Ishikawa (cell line): ENCODE results near the gene NSMCE3.

Source experiments
- CEBPB ChIP-seq: IDR thresholded peaks from 2 replicates; pipeline ENCODE4 v1.6.1; 2012
- CREB1 ChIP-seq: IDR thresholded peaks from 2 replicates; pipeline ENCODE4 v1.6.1; 2012; ENCODE audit warnings: low read depth
- EGR1 ChIP-seq: IDR thresholded peaks from 2 replicates; pipeline ENCODE4 v1.6.1; 2012
- EP300 ChIP-seq: IDR thresholded peaks from 2 replicates; pipeline ENCODE4 v1.6.1; 2012; ENCODE audit warnings: borderline replicate concordance
- FOXM1 ChIP-seq: IDR thresholded peaks from 2 replicates; pipeline ENCODE4 v1.6.1; 2012; ENCODE audit warnings: low read depth, borderline replicate concordance
- MAX ChIP-seq: IDR thresholded peaks from 2 replicates; pipeline ENCODE4 v1.6.1; 2012
- NFIC ChIP-seq: IDR thresholded peaks from 2 replicates; pipeline ENCODE4 v1.6.1; 2012
- RAD21 ChIP-seq: IDR thresholded peaks from 2 replicates; pipeline ENCODE4 v1.6.1; 2012; ENCODE audit warnings: low read depth
- TAF1 ChIP-seq: IDR thresholded peaks from 2 replicates; pipeline ENCODE4 v1.6.1; 2012; ENCODE audit warnings: low read depth, mild to moderate bottlenecking
- TCF12 ChIP-seq: IDR thresholded peaks from 2 replicates; pipeline ENCODE4 v1.6.1; 2012; ENCODE audit warnings: low read depth
- TEAD4 ChIP-seq: IDR thresholded peaks from 2 replicates; pipeline ENCODE4 v1.6.1; 2012
- USF1 ChIP-seq: IDR thresholded peaks from 2 replicates; pipeline ENCODE4 v1.6.1; 2012
- YY1 ChIP-seq: IDR thresholded peaks from 2 replicates; pipeline ENCODE4 v1.6.1; 2012; ENCODE audit warnings: low read depth
- ZBTB7A ChIP-seq: IDR thresholded peaks from 2 replicates; pipeline ENCODE4 v1.6.1; 2012; ENCODE audit warnings: low read depth
- TF ChIP-seq, protein P1 (sequence below): IDR thresholded peaks from 2 replicates; pipeline ENCODE4 v1.6.1; 2012; ENCODE audit warnings: low read depth, mild to moderate bottlenecking

NSMCE3 gene

DNA sequence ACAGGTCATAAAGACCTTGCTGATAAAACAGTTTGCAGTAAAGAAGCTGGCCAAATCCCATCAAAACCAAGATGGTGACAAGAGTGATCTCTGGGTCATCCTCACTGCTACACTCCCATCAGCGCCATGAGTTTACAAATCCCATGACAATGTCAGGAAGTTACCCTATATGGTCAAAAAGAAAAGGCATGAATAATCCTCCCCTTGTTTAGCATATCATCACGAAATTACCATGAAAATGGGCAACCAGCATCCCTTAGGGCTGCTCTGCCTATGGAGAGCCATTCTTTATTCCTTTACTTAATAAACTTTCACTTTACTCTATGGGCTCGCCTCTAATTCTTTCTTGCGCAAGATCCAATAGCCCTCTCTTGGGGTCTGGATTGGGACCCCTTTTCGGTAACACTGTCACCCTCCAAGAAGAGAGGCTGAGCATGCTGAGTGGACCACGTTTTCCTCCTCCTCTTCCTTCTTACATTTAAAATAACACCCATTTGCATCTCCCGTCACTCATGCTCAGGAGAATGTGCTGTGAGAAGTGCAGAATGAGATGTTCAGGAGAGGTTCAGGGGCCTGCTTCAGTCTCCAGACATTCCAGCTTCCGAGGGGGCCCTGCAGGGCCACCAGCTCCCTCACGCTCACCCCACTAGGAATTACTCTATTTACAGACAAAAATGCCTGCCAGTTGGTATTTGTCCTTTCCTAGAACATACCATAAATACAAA is 47.3 kb downstream of the NSMCE3 start:
- TF ChIP-seq CREB1, result no peak
- no peak for TF ChIP-seq TEAD4
- TF ChIP-seq TCF12, result no peak
- no peak for TF ChIP-seq NFIC
- no peak for TF ChIP-seq EP300
- TF ChIP-seq EGR1, result no peak
- no peak for TF ChIP-seq MAX
- no peak for TF ChIP-seq ZBTB7A
- no peak for TF ChIP-seq YY1
- no peak for TF ChIP-seq FOXM1

- no peak for TF ChIP-seq USF1
- TF ChIP-seq RAD21, result no peak
Observed at GRCh38 chr15:29220852-29221251, 48.8 kb downstream of the NSMCE3 start.

DNA sequence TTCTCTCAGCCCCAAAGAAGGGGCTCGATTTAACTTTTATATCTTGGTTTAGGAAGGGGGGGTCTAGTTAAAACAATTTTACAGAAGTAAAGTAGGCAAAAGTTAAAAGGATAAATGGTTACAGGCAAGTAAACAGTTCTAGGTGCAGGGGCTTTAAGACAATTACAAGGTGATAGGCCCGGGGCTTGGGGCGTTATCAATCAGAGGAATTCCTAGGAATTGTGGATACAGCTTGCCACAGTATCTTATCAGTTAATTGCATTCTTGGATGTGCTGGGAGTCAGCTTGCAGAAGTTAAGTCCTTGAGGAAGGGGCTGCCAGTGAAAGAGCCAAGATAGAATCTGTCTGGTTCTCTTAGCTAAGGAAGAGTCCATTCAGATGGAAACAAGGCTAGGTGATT is 52.7 kb downstream of the NSMCE3 start:
- TF ChIP-seq CREB1, result no peak
- TF ChIP-seq RAD21, result no peak
- no peak for TF ChIP-seq ZBTB7A
- TF ChIP-seq, protein P1, sequence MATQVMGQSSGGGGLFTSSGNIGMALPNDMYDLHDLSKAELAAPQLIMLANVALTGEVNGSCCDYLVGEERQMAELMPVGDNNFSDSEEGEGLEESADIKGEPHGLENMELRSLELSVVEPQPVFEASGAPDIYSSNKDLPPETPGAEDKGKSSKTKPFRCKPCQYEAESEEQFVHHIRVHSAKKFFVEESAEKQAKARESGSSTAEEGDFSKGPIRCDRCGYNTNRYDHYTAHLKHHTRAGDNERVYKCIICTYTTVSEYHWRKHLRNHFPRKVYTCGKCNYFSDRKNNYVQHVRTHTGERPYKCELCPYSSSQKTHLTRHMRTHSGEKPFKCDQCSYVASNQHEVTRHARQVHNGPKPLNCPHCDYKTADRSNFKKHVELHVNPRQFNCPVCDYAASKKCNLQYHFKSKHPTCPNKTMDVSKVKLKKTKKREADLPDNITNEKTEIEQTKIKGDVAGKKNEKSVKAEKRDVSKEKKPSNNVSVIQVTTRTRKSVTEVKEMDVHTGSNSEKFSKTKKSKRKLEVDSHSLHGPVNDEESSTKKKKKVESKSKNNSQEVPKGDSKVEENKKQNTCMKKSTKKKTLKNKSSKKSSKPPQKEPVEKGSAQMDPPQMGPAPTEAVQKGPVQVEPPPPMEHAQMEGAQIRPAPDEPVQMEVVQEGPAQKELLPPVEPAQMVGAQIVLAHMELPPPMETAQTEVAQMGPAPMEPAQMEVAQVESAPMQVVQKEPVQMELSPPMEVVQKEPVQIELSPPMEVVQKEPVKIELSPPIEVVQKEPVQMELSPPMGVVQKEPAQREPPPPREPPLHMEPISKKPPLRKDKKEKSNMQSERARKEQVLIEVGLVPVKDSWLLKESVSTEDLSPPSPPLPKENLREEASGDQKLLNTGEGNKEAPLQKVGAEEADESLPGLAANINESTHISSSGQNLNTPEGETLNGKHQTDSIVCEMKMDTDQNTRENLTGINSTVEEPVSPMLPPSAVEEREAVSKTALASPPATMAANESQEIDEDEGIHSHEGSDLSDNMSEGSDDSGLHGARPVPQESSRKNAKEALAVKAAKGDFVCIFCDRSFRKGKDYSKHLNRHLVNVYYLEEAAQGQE, result no peak
- TF ChIP-seq TAF1, result no peak
- no peak for TF ChIP-seq USF1
- TF ChIP-seq NFIC, result no peak
- TF ChIP-seq CEBPB, result no peak
- no peak for TF ChIP-seq YY1
- TF ChIP-seq TEAD4, result no peak
- TF ChIP-seq FOXM1, result no peak
- no peak for TF ChIP-seq MAX
- TF ChIP-seq EP300, result no peak
